Progenitor cell of endocrine pancreas (in vitro differentiated cells): Measurements from ENCODE around the gene MEF2A. TPM values are rescaled to one million over a fixed set of nuclear protein-coding genes. Genes with fewer than 3 reads are reported as not detected.

Source experiments
- DNase-seq: peaks from one replicate; pipeline ENCODE4 v3.0.0; 2021; ENCODE audit warnings: low spot score; ENCODE audit not compliant: unreplicated experiment
- H3K27ac Mint-ChIP-seq: 2 replicates; pipeline ENCODE4 v1.8.0; 2021; ENCODE audit warnings: mild to moderate bottlenecking, moderate library complexity, mixed read lengths
- H3K27me3 Mint-ChIP-seq: 2 replicates; pipeline ENCODE4 v1.8.0; 2021; ENCODE audit warnings: mixed read lengths
- H3K36me3 Mint-ChIP-seq: 2 replicates; pipeline ENCODE4 v1.8.0; 2022; ENCODE audit warnings: mixed read lengths; ENCODE audit not compliant: insufficient read depth
- H3K4me1 Mint-ChIP-seq: 2 replicates; pipeline ENCODE4 v1.8.0; 2021; ENCODE audit warnings: low read depth, mixed read lengths
- H3K4me3 Mint-ChIP-seq: 2 replicates; pipeline ENCODE4 v1.8.0; 2021; ENCODE audit warnings: low read depth, mild to moderate bottlenecking, moderate library complexity, mixed read lengths
- H3K9me3 Mint-ChIP-seq: 2 replicates; pipeline ENCODE4 v1.8.0; 2021; ENCODE audit warnings: low read depth, mixed read lengths
- CTCF ChIP-seq: fragments of 200-600 bp; sonication (generic); IDR thresholded peaks from one replicate; pipeline ENCODE4 v1.5.0; 2021; ENCODE audit warnings: antibody characterized with exemption, mild to moderate bottlenecking; ENCODE audit not compliant: unreplicated experiment
- total RNA-seq: library from RNA; stranded (reverse); gene quantifications from 2 replicates; pipeline ENCODE4 v1.2.1, GENCODE V29; 2021

Gene MEF2A
- total RNA-seq, 1 donor from 2014 or later = 36.2 TPM

DNA sequence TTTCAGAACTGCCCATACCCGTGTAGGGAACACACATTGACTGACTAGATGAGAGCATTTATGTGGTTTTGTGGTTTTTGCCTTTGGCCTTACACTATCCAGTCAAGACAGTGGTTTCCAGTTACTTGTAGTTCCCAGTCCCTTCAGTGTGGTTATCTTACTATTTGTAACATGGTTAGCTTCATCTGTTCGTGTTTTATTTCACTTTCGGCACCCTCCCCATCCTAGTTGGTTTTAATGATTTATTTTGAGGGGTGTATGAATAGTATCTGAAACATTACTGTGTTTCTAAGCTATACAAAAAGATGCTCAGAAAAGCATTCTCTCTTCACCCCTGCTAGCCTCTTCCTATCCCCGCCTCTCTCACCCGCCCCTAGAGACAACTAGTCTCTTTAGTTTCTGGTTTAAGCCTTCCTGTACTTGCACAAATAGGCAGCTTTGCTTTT lies 153.3 kb downstream of the MEF2A start:
- no peaks in the 10 kb centered on the region for H3K27me3 Mint-ChIP-seq
- no peaks in the 10 kb centered on the region for H3K9me3 Mint-ChIP-seq
- no peak for TF ChIP-seq CTCF
- no peak for DNase-seq
- peaks cover 13% of the 10 kb centered on the region for H3K4me1 Mint-ChIP-seq
- no peak overlapping the region for H3K27ac Mint-ChIP-seq
- H3K36me3 Mint-ChIP-seq = peaks cover 14% of the 10 kb centered on the region
- H3K4me3 Mint-ChIP-seq = no peak overlapping the region

GRCh38 chr15:99720533-99720932 lies 154.7 kb downstream of the MEF2A start:
- no peaks in the 10 kb centered on the region for H3K27me3 Mint-ChIP-seq
- H3K27ac Mint-ChIP-seq = no peak overlapping the region
- H3K4me1 Mint-ChIP-seq = peaks cover 13% of the 10 kb centered on the region
- peaks cover 5% of the 10 kb centered on the region for H3K9me3 Mint-ChIP-seq
- no peak for TF ChIP-seq CTCF
- H3K4me3 Mint-ChIP-seq = no peak overlapping the region
- H3K36me3 Mint-ChIP-seq = peaks cover 15% of the 10 kb centered on the region
- DNase-seq = no peak

GRCh38 chr15:99721104-99721778 lies 155.5 kb downstream of the MEF2A start:
- Mint-ChIP-seq H3K36me3 (peaks cover 16% of the 10 kb centered on the region), H3K27me3 (no peaks in the 10 kb centered on the region), H3K4me3 (no peak overlapping the region), H3K9me3 (peaks cover 5% of the 10 kb centered on the region), H3K4me1 (peaks cover 13% of the 10 kb centered on the region), H3K27ac (peak overlapping the region; percentile 62)
- TF ChIP-seq CTCF = no peak
- DNase-seq = no peak

DNA sequence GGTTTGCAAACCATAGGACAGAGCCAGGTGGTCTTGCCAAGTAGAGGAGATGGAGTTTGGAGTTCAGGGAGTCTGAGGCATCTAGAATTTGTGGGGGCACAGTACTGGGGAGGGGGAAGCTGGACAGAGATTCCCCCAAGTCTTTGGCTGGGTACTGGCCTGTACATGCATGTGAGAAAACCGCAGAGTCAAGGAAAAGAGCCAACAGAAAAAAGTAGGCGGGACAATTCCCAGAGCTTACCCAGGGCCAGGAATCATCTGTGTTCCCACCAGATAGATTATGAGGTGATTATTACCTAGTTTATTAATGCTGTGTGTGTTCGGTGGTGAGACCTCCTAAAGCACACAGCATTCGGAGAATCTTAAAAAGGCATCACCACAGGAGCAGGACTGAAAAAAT lies 156.1 kb downstream of the MEF2A start:
- Mint-ChIP-seq H3K4me3 (no peak overlapping the region), H3K27ac (peak overlapping the region; percentile 62), H3K36me3 (peaks cover 19% of the 10 kb centered on the region), H3K27me3 (no peaks in the 10 kb centered on the region), H3K4me1 (peaks cover 13% of the 10 kb centered on the region), H3K9me3 (peaks cover 5% of the 10 kb centered on the region)
- DNase-seq = no peak
- TF ChIP-seq CTCF = no peak

- Mint-ChIP-seq H3K27ac (no peak overlapping the region), H3K27me3 (no peaks in the 10 kb centered on the region), H3K4me3 (no peak overlapping the region)
Measured at GRCh38 chr15:99722406-99722805, 156.6 kb downstream of the MEF2A start.

More at GRCh38 chr15:99722406-99722805, 156.6 kb downstream of the MEF2A start:
- no peak for TF ChIP-seq CTCF
- DNase-seq = no peak
- Mint-ChIP-seq H3K9me3 (peaks cover 5% of the 10 kb centered on the region), H3K4me1 (peaks cover 13% of the 10 kb centered on the region), H3K36me3 (peaks cover 19% of the 10 kb centered on the region)
